C4-2B (cell line): ENCODE results near the gene HOXA7.

ENCODE experiments used
- H3K27ac ChIP-seq: fragments of 450-650 bp; 2 replicates; pipeline ENCODE4 v1.5.1; 2017
- ZFX ChIP-seq: fragments of 450-650 bp; IDR thresholded peaks from 2 replicates; pipeline ENCODE4 v1.6.1; 2017
- TF ChIP-seq, protein P1 (sequence below): fragments of 450-650 bp; conservative IDR thresholded peaks from 2 replicates; pipeline ENCODE4 v1.5.1; 2017; ENCODE audit warnings: mild to moderate bottlenecking

Gene HOXA7

DNA sequence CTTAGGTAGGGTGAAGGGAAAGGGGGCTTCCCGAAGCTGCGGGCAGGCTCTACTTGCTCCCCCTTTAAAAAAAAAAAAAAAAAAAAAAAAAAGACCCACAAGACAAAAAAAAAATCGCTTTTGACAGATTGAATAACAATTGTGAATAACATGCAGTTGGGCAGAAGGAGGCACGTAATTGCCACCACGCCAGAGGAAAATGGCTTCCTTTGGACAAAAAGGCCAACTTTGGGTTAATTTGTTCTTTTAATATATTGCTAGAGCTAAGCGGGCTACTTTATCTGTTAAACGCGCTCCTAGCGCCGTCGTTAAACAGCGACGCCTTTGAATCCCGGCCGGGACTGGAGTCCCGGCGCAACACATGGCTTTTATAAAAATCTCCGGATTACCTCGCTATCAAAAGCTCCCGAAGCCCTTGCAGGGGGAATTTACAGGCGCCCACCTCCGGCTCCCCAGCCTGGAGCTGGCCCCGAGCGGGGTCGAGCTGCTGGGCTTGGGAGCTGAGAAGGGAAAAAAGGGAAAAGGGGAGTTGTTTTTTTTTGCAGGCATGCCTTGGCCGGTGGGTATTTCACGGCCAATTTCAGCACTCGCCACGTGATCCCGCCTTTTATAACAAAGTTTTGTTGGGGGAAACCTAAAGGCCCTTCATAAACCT, 27.3 kb upstream of the HOXA7 start:
- H3K27ac ChIP-seq, result peak overlapping the region; percentile 79
- TF ChIP-seq, protein P1, sequence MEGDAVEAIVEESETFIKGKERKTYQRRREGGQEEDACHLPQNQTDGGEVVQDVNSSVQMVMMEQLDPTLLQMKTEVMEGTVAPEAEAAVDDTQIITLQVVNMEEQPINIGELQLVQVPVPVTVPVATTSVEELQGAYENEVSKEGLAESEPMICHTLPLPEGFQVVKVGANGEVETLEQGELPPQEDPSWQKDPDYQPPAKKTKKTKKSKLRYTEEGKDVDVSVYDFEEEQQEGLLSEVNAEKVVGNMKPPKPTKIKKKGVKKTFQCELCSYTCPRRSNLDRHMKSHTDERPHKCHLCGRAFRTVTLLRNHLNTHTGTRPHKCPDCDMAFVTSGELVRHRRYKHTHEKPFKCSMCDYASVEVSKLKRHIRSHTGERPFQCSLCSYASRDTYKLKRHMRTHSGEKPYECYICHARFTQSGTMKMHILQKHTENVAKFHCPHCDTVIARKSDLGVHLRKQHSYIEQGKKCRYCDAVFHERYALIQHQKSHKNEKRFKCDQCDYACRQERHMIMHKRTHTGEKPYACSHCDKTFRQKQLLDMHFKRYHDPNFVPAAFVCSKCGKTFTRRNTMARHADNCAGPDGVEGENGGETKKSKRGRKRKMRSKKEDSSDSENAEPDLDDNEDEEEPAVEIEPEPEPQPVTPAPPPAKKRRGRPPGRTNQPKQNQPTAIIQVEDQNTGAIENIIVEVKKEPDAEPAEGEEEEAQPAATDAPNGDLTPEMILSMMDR, result no peak
- no peak for TF ChIP-seq ZFX

DNA sequence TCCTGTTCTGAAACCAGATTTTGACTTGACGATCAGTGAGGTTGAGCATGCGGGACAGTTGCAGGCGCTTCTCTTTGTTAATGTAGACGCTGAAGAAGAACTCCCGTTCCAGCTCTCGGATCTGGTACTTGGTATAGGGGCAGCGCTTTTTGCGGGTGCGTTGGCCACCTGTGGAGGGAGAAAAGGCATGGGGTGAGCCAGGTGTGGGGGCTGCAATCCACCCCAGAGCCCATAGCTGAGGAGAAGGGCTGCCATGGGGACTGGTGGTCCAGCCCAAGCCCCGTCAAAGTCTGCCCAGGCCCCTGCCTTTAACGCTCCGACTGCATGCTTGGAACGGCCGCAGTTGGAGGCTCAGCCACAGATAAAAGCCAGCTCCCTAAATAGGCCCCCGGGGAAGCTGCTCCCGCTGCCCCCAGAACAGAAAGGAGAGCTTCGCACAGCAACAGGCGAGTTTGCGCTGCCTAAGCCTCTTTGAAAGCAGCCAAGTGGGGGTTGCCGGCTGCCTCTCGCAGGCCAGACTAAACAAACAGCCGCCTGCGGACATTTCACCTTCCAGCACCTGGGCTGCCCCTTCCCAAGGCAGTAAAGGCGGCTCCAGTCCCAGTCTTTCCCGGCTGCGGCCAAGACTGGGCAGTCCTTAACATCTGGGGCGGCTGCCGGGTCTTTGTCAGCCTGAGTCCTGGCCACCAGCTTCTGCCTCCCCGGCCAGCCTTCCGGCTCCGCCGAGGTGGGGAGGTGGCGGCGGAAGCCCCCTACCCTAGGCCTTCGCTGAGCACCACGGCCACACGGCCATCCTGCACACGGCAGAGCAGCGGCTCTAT, 26.6 kb upstream of the HOXA7 start:
- peak overlapping the region; percentile 79 for H3K27ac ChIP-seq
- TF ChIP-seq, protein P1, result no peak
- no peak for TF ChIP-seq ZFX

DNA sequence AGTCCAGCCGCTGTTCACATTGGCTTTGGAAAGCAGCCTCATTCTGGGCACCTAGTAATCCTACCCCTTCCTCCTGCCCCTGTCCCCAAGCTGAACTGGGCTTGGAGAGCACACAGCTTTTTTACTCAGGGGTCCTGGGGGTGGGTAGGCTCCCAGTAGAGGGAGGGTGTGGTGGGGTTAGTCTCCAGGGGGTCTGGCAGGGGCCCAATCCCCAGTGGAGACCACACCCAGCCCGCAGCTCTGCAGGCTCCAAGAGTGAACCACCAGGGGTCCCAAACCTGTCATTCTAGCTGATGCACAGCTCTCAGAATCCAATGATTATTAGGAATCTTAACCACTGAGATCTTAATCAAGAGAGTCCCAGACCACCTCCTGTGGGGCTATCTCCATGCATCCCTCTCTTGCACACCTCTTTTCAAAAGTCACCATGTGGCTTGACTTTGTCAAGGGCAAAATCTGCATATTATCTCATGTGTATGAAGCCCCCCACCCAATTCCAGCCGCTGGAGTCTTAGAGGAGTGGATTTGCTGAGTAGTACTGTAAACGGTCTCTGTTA, 25.9 kb upstream of the HOXA7 start:
- TF ChIP-seq ZFX, result no peak
- TF ChIP-seq, protein P1, result no peak
- H3K27ac ChIP-seq, result no peak overlapping the region

DNA sequence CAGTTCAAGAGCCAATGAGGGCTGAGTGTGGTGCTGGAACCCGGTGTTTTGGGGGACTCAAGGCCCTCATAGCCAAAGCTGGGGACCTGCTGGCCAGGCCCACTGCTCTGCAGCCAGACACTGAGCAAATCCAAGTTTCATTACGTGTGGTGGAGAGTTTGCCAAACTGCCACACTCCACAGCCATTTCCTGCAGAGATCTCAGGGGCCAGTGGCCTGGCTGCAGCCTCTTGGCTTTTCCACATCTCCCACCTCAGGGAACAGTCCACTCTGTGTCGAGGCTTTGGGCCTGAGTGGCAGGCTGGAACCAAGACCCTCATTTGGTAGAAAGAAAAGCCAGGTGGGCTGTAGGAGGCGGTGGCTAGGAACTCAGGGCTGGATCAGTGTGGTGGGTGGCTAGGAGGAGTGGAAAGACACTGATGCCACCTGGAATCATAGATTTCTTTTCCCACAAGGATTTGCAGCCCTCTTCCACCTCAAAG, 25.4 kb upstream of the HOXA7 start:
- no peak for TF ChIP-seq ZFX
- TF ChIP-seq, protein P1, result no peak
- H3K27ac ChIP-seq, result no peak overlapping the region

DNA sequence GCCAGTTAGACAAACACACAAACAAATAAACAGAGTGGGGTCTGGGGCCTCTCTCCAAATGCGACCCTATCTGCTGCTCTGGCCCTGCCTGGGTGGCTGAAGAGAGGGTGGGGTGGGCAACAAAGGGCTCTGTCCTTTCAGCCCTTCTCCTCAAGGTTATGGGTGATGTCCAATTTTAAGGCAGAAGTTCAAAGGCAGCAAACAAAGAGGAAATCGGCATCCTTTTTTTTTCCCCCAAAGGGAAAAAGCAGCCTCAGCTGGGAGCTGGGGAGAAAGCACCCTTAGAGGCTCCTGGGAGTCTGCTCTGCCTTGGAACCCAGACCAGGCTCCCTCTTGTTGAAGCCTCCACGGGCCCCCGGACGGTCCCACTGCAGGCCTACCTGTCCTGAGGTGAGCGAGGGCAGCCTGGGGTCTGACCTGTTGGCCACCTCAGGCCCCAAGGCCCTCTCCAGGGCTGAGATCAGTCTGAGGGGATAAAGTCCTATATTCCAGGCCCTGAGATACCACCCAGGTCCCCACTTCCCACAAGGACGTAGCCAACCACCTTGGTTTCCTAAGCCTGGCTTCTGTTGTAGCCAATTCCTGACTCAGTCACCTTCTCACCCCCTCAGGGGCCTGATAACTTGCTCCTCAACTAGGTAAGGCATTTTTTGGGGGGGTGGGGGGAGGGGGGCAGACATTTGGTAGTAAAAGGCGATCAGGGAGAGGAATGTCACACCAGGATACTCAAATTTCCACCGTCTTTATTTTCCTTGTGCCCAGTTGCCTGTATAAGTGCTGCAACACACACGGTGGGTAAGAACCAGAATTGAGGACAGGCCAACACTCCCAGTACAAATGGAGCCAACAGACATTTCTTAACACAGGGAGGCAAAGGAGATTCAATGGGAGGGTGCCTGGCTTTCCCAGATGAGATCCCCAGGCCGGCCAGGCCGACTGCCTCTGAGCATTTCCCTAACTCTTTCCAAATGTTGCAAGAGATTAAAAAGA, 24.3 kb upstream of the HOXA7 start:
- no peak for TF ChIP-seq ZFX
- TF ChIP-seq, protein P1, result no peak
- H3K27ac ChIP-seq, result no peak overlapping the region

DNA sequence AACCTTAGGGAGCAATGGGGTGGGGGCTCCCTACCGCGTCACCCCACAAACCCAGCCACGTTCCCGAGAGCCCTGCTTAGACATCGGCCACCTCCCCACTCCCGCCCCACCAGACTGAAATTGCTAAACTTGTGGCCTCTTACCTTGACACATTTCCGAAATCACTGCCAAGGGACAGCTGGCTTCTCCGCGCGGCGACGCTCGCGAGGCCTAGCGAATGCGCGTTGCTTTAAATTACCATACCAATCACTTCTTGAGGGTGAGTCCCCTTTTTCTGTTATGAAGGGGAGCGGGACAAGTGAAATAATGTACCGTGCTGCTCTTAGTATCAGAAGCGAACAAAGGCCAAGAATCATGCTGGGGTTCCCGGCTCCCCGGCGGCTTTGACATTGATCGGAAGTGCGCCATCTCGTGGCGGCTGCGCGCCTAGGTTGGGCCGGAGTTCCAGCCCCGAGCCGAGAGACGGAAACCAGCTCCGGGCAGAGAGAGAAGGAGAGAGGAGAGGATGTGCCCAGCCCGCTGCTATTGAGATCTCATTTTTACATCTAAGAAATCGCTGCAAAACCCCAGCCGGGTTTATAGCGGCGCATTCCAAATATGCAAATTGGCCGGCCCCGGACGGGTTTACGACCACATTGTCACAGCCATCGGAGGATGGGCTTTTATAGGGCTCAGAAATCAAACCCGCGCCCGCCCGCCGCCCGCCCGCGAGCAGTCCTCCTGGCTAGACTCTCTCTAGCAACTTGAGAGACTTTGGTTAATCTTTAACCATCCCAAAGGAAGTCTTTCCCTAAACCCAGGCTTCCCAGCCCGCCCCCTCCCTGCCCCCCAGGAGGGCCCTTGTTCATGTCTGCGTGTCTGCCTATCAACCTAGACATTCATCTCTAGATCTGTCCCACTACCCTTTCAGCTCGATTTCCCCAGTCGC, 23.3 kb upstream of the HOXA7 start:
- no peak for TF ChIP-seq ZFX
- TF ChIP-seq, protein P1, result peak; percentile 96
- H3K27ac ChIP-seq, result no peak overlapping the region
